ENCODE measurements around the gene HPSE2.
"Not testable (repeated sequence)": the region's sequence is repeated elsewhere in the genome, so short reads cannot be mapped to it uniquely, and the experiment has no call there.

The HPSE2 gene

GRCh38 chr10:99143651-99144050 lies 92.0 kb downstream of the HPSE2 start:
- no peak for DNase-seq

GRCh38 chr10:99143011-99143410 lies 92.6 kb downstream of the HPSE2 start:
- no peak for DNase-seq

GRCh38 chr10:99132897-99133296 lies 102.8 kb downstream of the HPSE2 start:
- not testable (repeated sequence) for DNase-seq

- DNase-seq: no peak
These were observed 109.8 kb downstream of the HPSE2 start for GRCh38 chr10:99125879-99126278.

- DNase-seq: no peak
These were observed 111.3 kb downstream of the HPSE2 start for GRCh38 chr10:99124376-99124775.

GRCh38 chr10:99123851-99124250 lies 111.8 kb downstream of the HPSE2 start:
- no peak for DNase-seq

GRCh38 chr10:99123336-99123735 lies 112.3 kb downstream of the HPSE2 start:
- DNase-seq: no peak

GRCh38 chr10:99119258-99119748 lies 116.3 kb downstream of the HPSE2 start:
- no peak for DNase-seq

- no peak for DNase-seq
These were observed 119.9 kb downstream of the HPSE2 start for GRCh38 chr10:99115703-99116102.

GRCh38 chr10:99085358-99085757 lies 150.3 kb downstream of the HPSE2 start:
- DNase-seq: no peak

- no peak for DNase-seq
These were observed 151.5 kb downstream of the HPSE2 start for GRCh38 chr10:99084161-99084560.

GRCh38 chr10:99080275-99080945 lies 155.2 kb downstream of the HPSE2 start:
- no peak for DNase-seq

GRCh38 chr10:99062591-99062990 lies 173.1 kb downstream of the HPSE2 start:
- DNase-seq: no peak

GRCh38 chr10:99058762-99059161 lies 176.9 kb downstream of the HPSE2 start:
- no peak for DNase-seq

GRCh38 chr10:99057936-99058690 lies 177.5 kb downstream of the HPSE2 start:
- no peak for DNase-seq

- DNase-seq: no peak
These were observed 190.0 kb downstream of the HPSE2 start for GRCh38 chr10:99045671-99046070.

GRCh38 chr10:99042051-99042771 lies 193.4 kb downstream of the HPSE2 start:
- DNase-seq: no peak

GRCh38 chr10:99041468-99041867 lies 194.2 kb downstream of the HPSE2 start:
- no peak for DNase-seq

GRCh38 chr10:99013885-99014284 lies 221.8 kb downstream of the HPSE2 start:
- DNase-seq: no peak

GRCh38 chr10:99010286-99010685 lies 225.4 kb downstream of the HPSE2 start:
- no peak for DNase-seq

GRCh38 chr10:99008054-99008453 lies 227.6 kb downstream of the HPSE2 start:
- DNase-seq: no peak

- DNase-seq: no peak
These were observed 228.2 kb downstream of the HPSE2 start for GRCh38 chr10:99007457-99007856.

GRCh38 chr10:99005254-99005653 lies 230.4 kb downstream of the HPSE2 start:
- no peak for DNase-seq

GRCh38 chr10:99004738-99005137 lies 230.9 kb downstream of the HPSE2 start:
- DNase-seq: no peak

Data from kidney glomerular epithelial cell (primary cell).